SU-DHL-6 (cell line): ENCODE measurements around the gene CLIP2.
"Not testable (repeated sequence)": the region's sequence is repeated elsewhere in the genome, so short reads cannot be mapped to it uniquely, and the experiment has no call there.

Source experiments
- CTCF ChIP-seq: fragments of 200-600 bp; sonication (generic); IDR thresholded peaks from one replicate; pipeline ENCODE4 v1.5.1; 2017; ENCODE audit warnings: antibody characterized with exemption, mild to moderate bottlenecking, low read length, moderate library complexity; ENCODE audit not compliant: insufficient read depth, poor library complexity, severe bottlenecking
- EZH2phosphoT487 ChIP-seq: fragments of 200-600 bp; sonication (generic), shearing (Covaris generic); conservative IDR thresholded peaks from 2 replicates; pipeline ENCODE4 v1.6.1; 2018; ENCODE audit warnings: mild to moderate bottlenecking, antibody characterized with exemption, low read length, moderate library complexity, mixed read lengths

DNA sequence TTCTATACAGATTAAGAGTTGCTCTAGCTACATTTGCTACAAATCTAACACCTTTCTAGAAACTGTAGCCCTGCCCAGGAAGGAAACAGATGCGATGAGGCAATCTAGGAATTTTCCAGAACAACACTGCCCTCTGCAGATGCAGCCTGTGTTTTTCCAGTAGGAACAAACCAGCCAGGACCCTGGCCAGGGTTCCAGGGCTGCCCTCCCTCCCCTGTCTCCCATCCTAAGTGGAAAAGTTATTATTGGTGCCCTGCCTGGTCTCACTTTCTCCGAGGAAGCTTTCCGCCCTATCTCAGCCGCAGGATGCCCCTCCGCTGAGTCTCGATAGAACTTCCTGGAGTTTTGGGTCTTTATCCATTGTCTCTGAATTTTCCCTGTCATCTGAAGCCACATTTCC, 104.5 kb downstream of the CLIP2 start:
- TF ChIP-seq CTCF, EZH2phosphoT487: not testable (repeated sequence)
